RWPE1 (cell line): ENCODE measurements around the gene NLE1.

Experiments used
- CTCF ChIA-PET: fragments of 350-600 bp; sonication (Branson Sonifier 250); formaldehyde crosslinking; extraction: SDS; loops from one replicate; lab custom pipeline; 2021; lab: Yijun Ruan, JAX
- POLR2A ChIA-PET: fragments of 400-600 bp; formaldehyde crosslinking; extraction: SDS; loops from one replicate; lab custom pipeline; 2020; ENCODE audit warnings: antibody characterized with exemption; ENCODE audit not compliant: low non-redundant PET; lab: Yijun Ruan, JAX
- DNase-seq: peaks from one replicate; pipeline ENCODE4 v3.0.0; 2012; ENCODE audit warnings: low spot score
- H3K27ac ChIP-seq: fragments of 450-650 bp; 2 replicates; pipeline ENCODE4 v1.5.1; 2017
- CTCF ChIP-seq: fragments of 450-650 bp; conservative IDR thresholded peaks from 2 replicates; pipeline ENCODE4 v1.5.1; 2017; ENCODE audit warnings: low read depth, mild to moderate bottlenecking

NLE1 gene

GRCh38 chr17:35132816-35133550 is 9.1 kb downstream of the NLE1 start:
- no peak for DNase-seq
- POLR2A ChIA-PET: no interaction called here
- no peak for TF ChIP-seq CTCF
- CTCF ChIA-PET: no interaction called here
- no peak overlapping the region for H3K27ac ChIP-seq

GRCh38 chr17:35132099-35132498 is 10.0 kb downstream of the NLE1 start:
- peak overlapping the region; percentile 30 for H3K27ac ChIP-seq
- ChIA-PET POLR2A (interaction anchor here (0.6 kb wide), 1 partner anchor 8 kb away, joined by 5 read pairs; no protein-coding TSS in a partner anchor), CTCF (no interaction called here)
- no peak for TF ChIP-seq CTCF
- no peak for DNase-seq

GRCh38 chr17:35130392-35130791 is 11.7 kb downstream of the NLE1 start:
- DNase-seq: no peak
- peak overlapping the region; percentile 13; the same call in 1 of the 2 replicates for H3K27ac ChIP-seq
- TF ChIP-seq CTCF: no peak
- ChIA-PET CTCF (interaction anchor here (0.7 to 2.5 kb wide), 2 partner anchors 10 to 587 kb away, joined by 3 to 9 read pairs; no protein-coding TSS in a partner anchor), POLR2A (no interaction called here)

GRCh38 chr17:35129973-35130351 is 12.1 kb downstream of the NLE1 start:
- no peak for DNase-seq
- ChIA-PET CTCF (interaction anchor here (0.5 to 2.5 kb wide), 4 partner anchors 10 to 586 kb away, joined by 3 to 9 read pairs (median 4); no protein-coding TSS in a partner anchor), POLR2A (no interaction called here)
- no peak overlapping the region for H3K27ac ChIP-seq
- TF ChIP-seq CTCF: no peak

GRCh38 chr17:35129154-35129972 is 12.7 kb downstream of the NLE1 start:
- TF ChIP-seq CTCF: no peak
- CTCF ChIA-PET: interaction anchor here (0.5 to 2.5 kb wide), 4 partner anchors 9 to 586 kb away, joined by 3 to 9 read pairs (median 4); no protein-coding TSS in a partner anchor
- no peak for DNase-seq

GRCh38 chr17:35127751-35128514 is 14.2 kb downstream of the NLE1 start:
- ChIA-PET CTCF (no interaction called here), POLR2A (no interaction called here)
- DNase-seq: no peak
- TF ChIP-seq CTCF: no peak
- H3K27ac ChIP-seq: no peak overlapping the region

More at GRCh38 chr17:35129154-35129972, 12.7 kb downstream of the NLE1 start:
- POLR2A ChIA-PET: no interaction called here
- no peak overlapping the region for H3K27ac ChIP-seq
